Activated gamma-delta T cell (primary cell): ENCODE results near the gene FCAR.
"Not testable (repeated sequence)": the region's sequence is repeated elsewhere in the genome, so short reads cannot be mapped to it uniquely, and the experiment has no call there.

Source experiments
- DNase-seq: peaks from one replicate; lab custom pipeline; 2025; lab: John Stamatoyannopoulos, UW

The FCAR gene

DNA sequence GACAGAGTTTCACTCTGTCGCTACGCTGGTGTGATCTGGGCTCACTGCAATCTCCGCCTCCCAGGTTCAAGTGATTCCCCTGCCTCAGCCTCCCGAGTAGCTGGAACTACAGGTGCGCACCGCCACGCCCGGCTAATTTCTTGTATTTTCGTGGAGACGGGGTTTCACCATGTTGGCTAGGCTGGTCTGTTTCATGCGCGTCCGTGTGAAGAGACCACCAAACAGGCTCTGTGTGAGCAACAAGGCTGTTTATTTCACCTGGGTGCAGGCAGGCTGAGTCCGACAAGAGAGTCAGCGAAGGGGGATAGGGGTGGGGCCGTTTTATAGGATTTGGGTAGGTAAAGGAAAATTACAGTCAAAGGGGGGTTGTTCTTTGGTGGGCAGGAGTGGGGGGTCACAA, 20.1 kb downstream of the FCAR start:
- not testable (repeated sequence) for DNase-seq

DNA sequence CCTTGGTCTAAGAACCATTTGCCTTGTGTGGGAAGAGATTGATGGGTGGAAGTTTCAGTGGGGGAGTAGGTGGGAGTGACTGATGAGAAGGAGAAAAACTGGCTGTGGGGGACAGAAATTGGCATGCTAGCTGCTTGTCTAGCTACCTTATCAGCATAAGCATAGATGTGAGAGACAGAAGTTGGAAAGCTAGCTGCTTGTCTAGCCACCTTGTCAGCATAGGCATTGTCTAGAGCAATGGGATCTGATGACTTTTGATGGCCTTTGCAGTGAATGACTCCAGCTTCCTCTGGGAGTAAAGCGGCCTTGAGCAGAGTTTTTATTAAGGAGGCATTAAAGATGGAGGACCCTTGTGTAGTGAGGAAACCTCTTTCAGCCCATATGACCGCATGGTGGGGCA, 22.0 kb downstream of the FCAR start:
- DNase-seq = no peak

GRCh38 chr19:54898685-54899084, 24.6 kb downstream of the FCAR start:
- not testable (repeated sequence) for DNase-seq

DNA sequence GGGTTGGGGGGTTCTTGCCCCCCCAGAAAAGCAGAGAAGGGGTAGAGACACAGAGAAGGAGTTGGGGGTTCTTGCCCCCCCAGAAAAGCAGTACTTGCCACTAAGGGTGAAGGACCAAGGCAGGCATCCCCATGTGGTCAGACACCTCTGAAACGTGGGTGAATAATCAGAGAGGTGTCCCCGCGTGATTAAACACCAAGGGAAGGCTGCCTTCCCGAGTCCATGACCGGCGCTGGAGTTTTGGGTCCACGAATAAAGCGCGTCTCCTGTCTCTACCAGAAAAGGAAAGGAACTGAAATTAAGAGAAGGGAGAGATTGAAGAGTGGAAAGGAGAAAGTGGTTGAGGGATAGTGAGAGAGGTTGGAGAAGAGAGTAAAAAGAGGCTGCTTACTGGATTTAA, 25.6 kb downstream of the FCAR start:
- DNase-seq = not testable (repeated sequence)

DNA sequence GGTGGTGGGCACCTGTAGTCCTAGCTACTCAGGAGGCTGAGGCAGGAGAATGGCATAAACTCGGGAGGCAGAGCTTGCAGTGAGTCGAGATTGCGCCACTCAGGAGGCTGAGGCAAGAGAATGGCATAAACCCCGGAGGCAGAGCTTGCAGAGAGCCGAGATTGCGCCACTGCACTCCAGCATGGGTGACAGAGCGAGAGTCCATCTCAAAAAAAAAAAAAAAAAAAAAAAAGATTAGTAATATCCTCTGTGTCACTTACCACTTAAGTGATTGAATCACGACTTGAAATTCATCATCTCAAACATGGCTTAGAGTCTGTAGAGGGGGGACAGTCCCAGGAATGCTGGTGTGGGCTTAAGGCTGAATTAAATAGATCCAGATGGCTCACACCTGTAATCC, 27.1 kb downstream of the FCAR start:
- not testable (repeated sequence) for DNase-seq

- no peak for DNase-seq
Observed at GRCh38 chr19:54902061-54902460, 28.0 kb downstream of the FCAR start.

DNA sequence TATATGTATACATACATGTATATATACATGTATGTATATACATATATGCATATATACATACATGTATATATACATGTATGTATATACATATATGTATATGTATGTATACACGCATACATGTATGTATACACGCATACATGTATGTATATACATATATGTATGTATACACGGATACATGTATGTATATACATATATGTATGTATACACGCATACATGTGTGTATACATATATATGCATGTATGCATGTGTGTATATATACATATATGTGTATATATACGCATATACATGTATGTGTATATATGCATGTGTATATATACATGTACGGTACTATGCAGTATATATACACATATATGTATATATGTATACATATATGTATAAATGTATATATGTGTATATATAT, 29.3 kb downstream of the FCAR start:
- DNase-seq = no peak

GRCh38 chr19:54904261-54904660, 30.2 kb downstream of the FCAR start:
- DNase-seq = not testable (repeated sequence)

DNA sequence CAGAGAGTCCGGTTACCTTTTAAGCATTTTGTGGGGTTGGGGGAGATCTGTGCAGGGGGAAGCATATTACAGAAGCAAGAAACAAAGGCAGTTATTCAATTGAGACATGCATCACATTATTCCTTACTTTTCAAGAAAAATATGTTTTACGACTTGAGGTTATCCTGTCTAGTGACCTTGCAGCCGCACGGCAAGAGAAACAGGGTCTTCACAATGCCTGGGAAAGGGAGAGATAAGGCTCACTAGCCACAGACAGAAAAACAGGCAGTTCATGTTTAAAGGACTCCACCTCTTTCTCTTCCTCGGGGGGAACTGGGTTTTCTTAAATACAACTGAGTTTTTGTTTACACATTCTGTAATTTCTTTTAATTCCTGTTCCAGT, 31.4 kb downstream of the FCAR start:
- no peak for DNase-seq

DNA sequence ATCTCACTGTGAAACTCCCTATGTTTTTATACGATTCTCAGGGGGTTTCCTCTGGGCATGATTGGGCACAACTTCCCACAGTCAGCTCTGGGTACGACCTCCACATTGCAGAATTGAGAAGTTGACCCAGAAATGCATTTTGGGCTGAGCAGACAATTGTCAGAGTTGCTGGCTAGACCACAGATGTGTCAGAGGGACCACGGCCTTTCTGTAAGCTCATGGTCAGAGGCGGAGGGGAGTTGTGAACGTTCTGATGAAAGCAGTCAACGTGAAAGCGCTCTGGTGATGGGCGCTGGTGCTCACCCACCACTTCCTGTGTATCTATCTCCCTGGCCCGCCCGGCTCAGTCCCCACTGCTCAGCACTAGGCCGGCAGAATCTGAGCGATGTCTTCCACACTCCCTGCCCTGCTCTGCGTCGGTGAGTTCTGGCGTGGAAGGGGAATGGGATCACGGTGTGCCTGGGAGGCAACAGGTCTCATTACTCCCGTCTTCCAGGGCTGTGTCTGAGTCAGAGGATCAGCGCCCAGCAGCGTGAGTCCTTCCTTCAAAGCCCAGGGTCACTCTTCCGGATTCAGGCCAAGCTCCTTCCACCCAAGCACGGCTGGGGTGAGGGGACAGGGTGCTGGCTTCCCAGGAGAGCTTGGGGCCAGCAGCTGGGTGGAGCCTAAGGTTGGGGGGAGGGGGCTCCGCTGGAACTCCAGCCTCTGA, 31.9 kb downstream of the FCAR start, which contains the start of gene NCR1:
Gene NCR1 (plus strand): TSS at position 346 of the 709 bp plus-strand sequence. CDS start 40 bp downstream, at position 386.
- no peak for DNase-seq

DNA sequence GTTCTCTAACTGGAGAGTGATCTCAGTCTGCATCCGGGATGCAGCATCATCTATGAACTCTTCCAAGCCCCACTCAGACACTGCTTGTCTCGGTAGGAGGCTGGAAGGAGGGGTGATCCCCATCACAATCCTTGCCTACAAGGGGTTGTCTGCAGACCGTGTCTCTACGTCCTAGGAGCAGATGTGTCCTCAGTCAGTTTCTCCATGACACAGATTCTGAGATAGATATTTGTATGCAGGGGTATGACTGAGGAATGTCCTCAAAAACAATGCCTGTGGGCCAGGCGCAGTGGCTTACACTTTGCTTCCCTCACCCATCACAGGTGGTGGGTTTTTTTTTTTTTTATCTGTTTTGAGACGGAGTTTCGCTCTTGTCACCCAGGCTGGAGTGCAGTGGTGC, 32.8 kb downstream of the FCAR start:
- no peak for DNase-seq

GRCh38 chr19:54907899-54908298, 33.9 kb downstream of the FCAR start:
- DNase-seq = not testable (repeated sequence)

GRCh38 chr19:54916822-54917221, 42.8 kb downstream of the FCAR start:
- no peak for DNase-seq

DNA sequence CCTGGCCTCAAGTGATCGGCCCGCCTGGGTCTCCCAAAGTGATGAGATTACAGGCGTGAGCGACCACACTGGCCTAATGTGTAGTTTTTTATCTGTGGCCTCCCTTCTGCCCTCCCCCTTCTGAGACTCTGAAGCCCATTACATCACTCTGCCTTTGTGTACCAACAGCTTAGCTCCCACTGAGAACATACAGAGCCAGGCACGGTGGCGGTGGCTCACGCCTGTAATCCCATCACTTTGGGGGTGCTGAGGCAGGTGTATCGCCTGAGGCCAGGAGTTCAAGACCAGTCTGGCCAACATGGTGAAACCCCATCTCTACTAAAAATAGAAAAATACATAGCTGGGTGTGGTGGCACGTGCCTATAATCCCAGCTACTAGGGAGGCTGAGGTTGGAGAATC, 44.5 kb downstream of the FCAR start:
- no peak for DNase-seq

- DNase-seq = not testable (repeated sequence)
Observed at GRCh38 chr19:54919646-54920563, 45.9 kb downstream of the FCAR start.

GRCh38 chr19:54921082-54921481, 47.0 kb downstream of the FCAR start:
- no peak for DNase-seq

GRCh38 chr19:54923276-54923675, 49.2 kb downstream of the FCAR start:
- DNase-seq = no peak

DNA sequence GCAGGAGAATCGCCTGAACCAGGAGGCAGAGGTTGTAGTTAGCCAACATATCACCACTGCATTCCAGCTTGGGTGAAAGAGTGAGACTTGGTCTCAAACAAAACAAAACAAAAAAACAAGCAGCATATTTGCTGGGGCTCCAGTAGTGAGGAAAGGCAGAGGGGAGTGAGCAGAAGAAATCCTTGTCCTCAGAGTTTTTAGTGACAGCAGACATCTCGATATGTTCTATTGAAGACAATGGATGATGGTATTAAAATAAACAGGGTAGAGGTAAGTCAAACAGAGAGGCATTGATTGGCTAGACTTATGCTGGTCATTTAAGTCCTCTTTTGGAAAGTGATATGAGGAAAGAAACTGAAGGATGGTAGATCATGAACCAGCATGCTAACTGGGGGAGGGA, 54.3 kb downstream of the FCAR start:
- no peak for DNase-seq

- DNase-seq = no peak
Observed at GRCh38 chr19:54937926-54938325, 63.9 kb downstream of the FCAR start.

DNA sequence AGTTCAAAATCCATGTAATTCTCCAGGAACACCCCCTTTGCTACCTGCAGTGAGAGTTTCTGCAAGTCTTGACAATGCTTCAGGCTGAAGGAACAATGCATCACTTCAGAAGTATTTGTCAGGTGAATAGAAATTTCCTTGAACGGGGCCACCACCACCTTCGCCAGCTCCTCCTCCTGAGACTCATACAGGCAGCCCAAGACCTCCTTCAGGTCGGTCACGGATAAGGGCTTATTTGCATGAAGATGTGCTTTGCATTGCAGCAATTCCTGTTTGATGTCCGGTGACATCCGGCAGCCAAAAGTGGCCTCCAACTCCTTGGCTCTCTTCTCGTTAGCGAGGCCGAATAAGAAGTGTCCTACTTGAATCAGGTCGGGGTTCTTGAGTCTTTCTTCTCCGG, 64.9 kb downstream of the FCAR start:
- DNase-seq = no peak

- not testable (repeated sequence) for DNase-seq
Observed at GRCh38 chr19:54939538-54939937, 65.5 kb downstream of the FCAR start.
